NCI-H2081 treated with DMSO at 0.1 percent for 48 hours (cell line): ENCODE results near the gene ATL1.
A peak's percentile ranks its signal among the peaks of the same experiment; 100 is the strongest.
"Not testable (repeated sequence)": the region's sequence is repeated elsewhere in the genome, so short reads cannot be mapped to it uniquely, and the experiment has no call there.

Experiments used
- DNase-seq: peaks from one replicate; lab custom pipeline; 2025; lab: John Stamatoyannopoulos, UW

ATL1 gene

DNA sequence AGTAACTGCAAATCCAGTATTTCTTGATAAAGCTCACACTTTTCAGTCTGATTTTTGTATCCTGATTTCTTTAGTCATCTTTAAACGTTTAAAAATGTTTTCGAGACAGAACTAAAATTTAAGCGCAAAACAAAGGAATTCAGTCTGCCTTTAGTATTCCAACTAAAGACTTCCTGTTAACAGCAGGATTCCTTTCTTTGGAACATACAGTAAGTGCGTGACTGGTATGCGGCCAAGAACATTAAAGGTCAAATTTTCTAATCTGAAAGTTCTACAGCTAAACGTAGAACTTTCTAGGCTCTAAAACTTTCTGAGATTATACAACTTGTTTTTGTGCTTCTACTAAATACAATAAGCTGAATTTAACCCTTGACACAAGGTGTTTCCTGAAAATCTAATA is 98.3 kb downstream of the ATL1 start:
- DNase-seq: no peak

DNA sequence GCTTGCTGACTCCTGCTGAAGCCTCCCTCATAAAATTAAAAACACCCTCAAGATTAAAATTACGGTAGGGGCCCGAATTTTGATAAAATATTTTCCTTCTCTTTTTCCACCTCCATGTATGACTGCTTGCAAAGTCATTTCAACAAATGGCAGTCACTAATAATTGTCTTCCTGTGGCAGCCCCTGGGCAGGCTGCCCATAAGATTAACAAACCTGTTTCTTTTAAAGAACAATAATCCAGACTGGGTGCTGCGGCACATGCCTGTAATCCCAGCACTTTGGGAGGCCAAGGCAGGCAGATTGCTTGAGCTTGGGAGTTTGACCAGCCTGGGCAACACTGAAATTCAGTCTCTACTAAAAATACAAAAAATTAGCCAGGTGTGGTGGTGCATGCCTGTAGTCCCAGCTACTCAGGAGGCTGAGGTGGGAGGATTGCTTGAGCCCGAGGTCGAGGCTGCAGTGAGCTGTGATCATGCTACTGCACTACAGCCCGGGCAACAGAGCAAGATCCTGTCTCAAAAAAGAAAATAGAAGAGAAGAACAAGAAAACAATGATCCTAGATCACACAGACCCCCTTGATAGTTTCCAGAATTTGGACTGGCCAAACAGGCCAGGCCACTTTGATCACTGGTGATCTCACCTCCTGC is 99.5 kb downstream of the ATL1 start:
- DNase-seq: no peak

DNA sequence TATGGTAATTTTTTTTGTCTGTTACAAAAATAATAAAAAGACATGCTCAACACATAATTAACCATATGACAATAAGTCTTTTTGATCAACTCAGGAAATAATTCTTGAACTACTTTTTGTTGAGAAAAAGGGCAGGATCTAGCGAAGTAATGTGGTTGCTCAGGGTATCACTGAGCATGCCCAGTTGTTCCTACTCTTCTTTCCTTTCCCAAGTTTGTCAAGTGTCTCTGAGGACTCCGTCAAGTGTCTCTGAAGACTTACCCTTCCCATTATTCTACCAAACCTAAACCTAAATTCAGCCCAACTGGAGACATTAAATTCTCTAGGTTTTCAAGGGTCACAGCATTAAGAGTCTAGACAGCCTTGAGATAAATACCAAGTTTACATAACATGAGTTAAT is 104.6 kb downstream of the ATL1 start:
- not testable (repeated sequence) for DNase-seq

DNA sequence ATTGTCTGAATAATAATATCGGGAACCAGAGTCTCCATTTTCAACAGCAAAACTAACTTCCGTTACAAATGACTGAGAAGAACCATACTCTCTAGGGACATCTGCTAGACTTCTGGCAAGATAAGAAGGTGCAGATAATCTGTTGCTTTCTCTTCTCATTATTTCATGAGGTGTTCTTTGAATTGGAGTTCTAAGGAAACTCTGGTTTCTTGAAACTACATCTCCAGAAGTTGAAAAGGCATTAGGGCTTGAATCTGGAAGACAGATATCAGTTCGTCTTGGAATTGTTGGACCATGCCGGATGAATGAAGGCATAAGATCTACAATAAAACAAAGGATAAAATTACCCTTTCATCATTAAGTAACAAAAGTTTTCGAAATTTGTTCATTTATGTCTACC is 105.4 kb downstream of the ATL1 start:
- not testable (repeated sequence) for DNase-seq

DNA sequence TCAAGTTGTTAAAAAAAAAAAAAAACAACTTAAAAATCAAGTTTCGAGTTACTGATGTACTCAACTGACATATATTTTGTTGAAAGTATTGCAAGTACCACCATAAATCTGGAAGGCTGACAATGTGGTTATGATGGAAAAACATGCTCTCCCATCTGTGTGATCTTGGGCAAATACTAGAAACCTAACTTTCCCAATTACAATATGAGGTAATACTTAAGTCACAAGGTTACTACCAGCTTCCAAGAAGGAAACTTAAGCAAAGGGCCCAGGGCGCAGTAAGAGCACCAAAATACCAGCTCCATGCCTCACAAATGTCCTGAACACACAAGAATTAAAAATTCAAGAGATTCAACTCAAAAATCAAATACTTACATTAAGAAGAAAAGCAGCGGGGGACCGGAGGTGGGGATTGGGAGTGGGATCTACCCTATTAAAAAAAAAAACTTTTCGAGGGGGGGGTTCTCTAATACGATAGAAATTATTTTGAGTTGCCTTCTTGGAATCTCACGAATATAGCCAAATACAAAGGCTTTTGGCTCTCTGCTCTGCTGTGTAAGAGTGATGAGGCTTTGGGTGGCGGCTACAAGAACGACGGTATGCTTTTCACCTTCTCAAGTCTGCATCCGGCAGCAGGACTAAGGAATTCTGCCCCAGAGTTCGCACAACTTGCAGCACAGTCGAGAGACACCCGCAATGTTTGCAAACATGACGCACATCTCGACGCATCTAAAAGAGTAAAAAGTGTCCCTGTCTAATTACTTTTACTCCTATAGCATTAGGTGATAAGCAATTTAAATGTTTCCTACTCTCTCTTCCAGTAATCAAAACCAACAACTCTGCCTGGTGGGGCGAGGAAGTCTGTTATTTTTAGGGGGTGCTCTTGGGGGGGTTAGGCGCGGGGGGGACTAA is 107.1 kb downstream of the ATL1 start:
- no peak for DNase-seq

DNA sequence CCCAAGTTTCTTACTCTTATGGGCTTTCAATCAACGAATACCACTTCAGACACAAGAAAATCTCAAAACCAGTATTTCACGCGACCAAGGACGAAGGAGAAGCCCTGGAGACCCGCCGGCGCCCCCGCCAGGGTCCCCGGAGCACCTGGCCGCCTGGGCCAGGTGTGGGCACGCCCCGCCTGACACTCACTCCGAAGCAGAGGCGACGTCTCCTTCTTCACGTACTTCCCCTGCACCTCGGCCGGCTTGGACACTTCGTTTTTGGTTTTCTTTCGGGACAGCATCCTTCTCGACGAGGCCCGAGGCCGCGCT is 107.7 kb downstream of the ATL1 start:
- no peak for DNase-seq

DNA sequence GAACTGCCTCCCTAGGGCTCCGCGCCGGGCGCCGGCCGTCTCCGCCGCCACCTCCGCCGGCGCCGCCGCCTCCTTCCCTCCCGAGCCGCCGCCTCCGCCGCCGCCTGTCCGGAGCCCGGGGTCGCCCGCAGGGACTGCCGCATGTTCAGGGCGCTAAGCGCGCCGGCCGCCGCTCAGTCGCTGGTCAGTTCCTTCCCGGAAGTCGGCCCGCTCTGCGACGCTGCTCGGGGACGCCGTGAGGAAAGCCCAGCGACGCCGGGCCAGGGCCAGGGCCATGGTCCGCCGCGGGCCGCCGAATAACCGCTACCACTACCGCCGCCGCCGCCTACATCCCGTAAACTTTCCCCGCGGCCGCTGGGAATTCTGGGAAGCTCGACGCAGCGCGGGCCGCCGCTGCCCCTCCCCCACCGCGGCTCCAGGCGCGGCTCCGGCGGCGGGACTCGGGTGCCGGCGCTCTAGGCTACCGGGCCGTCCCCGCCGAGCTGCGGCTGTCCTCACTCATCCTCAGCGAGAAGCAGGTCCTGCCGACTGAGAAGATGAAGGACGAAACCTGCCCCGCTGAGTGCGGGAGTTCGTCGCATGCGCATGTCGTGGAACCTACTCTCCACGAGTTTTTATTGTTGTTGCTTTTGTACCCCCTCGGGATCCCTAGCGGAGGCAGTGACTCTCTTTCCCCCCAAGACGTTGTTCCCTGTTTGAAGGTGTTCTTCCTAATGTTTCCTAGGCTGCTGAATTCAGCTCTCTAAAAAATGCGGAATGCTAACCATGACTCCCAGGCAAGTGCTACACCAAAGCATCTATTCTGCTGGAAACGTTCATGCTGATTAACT is 108.3 kb downstream of the ATL1 start, which contains the start of gene SAV1:
Gene SAV1 (minus strand): TSS at position 311 of the 830 bp plus-strand sequence. CDS start 339 bp downstream, outside the sequence.
- DNase-seq: peak; percentile 45

DNA sequence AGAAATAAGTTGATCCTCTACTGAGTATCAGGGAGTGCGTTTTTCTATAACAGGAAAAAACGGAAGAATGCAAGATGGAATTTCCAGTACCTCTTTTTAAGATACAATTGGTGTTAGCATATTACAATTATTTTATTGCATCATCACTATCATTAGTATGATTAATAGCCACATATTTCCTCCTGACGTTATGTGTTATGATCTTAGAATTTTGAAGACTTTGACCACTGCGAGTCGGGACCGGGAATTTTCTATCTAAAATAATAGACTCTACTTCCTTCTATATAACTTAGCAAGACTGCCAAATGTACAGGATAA is 108.8 kb downstream of the ATL1 start:
- DNase-seq: no peak

DNA sequence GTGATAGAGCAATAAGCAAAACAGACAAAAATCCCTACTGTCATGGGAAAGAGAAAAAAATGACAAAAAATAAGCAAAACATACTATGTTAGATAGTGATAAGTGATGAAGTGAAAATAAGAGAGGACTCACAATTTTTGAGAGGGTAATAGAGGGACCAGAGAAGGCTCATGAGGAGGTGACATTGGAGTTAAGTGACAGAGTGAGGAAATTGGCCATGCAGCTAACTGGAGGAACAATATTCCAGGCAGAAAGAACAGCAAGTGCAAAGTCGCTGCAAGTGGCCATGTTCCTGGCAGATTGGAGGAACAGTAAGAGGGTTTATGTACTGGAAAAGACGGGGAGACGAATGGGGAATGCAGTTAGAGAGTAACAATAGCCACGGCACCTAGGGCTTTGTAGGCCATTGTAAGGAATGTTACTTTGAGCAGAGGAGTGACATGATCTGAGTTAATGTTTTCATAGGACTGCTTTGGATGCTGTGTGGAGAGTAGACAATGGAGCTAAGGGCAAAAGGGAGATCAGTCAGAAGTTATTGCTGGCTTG is 109.6 kb downstream of the ATL1 start:
- no peak for DNase-seq

DNA sequence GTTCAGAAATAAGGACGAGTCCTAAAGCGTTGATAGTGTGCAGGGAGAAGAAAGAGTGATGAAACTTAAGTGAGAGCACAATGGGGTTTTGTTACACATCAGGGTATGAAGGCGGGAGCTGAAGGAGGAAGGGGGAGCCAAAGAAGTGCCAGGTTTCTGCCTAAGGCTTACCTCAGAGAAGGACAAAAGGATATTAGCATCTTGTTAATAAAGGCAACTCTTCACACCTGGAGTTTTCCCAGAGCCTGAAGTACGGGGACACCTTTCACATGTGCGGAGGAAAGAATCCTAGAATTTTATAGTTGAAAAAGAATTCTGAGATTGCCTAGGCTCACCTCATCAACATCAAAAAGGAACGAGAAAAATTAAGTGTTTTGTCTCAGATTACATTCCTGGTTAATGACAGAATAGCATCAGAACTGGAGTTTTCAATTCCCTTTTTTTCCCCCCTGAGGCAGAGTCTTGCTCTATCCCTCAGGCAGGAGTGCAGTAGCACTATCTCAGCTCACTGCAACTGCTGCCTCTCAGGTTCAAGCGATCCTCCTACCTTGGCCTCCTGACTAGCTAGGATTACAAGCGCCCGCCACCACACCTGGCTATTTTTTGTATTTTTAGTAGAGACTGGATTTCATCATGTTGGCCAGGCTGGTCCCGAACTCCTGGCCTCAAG is 110.4 kb downstream of the ATL1 start:
- DNase-seq: no peak

DNA sequence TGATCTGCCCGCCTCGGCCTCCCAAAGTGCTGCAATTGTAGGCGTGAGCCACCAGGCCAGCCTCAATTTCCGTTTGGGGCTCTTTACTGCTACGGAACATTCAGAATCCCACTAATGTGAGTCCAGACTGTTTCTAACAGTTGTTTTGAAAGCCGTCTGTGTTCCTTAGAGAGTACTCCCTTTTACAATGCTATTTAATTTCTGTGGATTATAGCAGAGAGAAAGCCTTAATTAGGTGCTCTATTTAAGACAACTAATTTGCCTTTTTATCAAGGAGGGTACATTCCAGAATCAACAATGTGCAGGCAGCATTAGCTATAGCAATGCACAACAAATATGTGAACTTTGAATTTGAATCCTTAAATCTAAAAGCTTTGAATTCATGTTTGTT is 110.9 kb downstream of the ATL1 start:
- DNase-seq: no peak

DNA sequence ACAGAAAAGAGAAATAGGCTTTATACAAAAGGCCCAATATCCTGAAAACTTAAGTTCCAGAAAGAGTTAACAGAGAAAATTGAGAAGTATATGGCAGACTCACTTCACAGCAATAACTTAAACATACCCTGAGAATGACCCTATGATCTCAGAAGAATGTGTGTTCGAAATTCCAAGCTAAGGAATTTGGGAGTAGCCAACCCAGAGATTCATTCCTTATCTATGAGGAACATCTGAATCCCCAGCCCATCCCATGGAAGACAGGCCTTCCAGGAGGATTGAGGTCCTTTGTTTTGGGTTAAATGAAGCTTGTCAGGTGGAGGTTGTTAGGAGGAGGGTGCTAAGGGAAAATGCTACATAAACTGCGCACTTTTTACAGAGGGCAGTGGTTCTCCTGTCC is 115.7 kb downstream of the ATL1 start:
- DNase-seq: no peak

DNA sequence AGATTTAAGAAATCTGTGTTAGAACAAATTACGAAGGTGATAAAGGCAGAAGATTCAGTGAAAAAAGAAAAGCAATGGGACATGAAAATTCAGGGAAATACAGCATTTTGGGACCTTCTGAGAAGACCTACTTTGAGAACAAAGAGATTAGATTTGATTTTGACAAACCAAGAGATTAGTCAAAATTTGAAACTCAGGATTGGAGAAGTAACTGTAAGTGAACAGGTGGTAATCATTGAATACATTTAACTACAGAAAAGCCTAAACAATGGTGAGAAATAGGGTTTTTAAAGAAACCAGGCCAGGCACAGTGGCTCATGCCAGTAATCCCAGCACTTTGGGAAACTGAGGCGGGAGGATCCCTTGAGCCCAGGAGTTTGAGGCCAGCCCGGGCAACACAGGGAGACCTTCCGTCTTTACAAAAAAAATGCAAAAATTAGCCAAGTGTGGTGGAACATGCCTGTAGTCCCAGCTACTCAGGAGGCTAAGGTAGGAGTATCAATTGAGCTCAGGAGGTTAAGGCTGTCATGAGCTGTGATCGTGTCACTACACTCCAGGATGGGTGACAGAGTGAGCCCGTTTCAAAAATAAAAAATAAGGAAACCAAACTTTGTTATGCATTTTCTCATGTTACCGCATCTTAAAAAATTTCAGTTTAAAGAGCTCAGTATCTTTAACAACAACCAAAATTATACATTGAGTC is 117.0 kb downstream of the ATL1 start:
- DNase-seq: no peak

DNA sequence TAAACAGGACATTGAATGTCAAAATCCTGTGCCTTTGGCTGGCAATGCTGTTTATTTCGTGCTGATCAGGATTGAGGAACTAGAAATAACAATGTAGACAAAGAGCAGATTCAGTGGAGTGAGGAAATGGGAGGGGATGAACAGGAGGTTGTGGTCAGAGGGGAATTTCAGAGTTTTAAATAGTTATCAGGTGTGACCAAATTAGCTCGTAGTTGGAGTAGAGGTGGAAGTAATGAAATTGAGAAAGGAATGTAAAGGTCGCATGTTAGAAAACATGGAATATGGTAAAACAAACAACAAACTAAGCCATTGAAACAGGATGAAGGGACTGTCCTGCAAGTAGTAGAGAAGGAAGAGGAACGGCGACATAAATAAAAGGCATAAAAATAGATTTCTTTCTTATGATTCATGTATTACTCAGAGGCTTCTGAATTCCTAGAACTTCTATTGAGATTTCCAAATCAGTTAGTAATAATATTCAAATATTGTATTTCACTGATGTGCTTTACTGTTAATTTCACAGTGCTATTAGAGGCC is 117.7 kb downstream of the ATL1 start:
- DNase-seq: no peak

DNA sequence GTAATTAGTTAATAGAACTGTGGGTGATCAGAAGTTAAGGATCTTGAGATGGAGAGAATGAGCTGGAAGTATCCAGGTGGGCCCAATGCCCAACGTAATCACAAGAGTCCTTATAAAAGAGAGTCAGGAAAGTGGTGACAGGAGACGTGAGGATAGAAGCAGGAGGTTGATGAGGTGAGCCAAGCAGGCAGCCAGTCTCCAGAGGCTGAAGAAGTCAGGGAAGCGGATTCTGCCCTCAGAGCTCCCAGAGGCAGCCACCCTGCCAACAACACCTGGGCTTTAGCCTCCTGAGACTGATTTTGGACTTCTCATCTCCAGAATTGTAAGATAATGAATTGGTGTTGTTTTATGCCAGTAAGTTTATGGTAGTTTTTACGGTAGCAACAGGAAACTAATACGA is 118.2 kb downstream of the ATL1 start:
- no peak for DNase-seq

DNA sequence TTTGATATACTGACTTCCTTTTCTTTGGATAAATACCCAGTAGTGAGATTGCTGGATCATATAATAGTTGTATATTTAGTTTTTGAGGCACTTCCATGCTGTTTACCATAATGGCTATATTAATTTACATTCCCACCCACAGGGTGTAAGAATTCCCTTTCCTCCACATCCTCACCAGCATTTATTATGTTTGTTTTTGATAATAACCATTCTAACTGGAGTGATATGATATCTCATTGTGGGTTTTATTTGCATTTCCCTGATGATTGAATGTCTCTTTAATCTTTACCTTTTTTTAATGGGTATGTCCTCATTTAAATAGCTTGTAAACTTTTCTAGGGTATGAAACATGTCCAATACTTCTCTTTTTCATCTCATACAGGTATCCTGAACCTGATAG is 119.7 kb downstream of the ATL1 start:
- DNase-seq: no peak
